ENCODE data around the gene SP140. TPM values are rescaled to one million over a fixed set of nuclear protein-coding genes. Genes with fewer than 3 reads are reported as not detected.
A peak's percentile ranks its signal among the peaks of the same experiment; 100 is the strongest.

SP140 gene
- total and polyA plus RNA-seq, 2 of the 13 experiments (the other 11 are each of a cell fraction or from before 2014, with no cell fraction given) = 0.57 to 0.80 TPM

- TF ChIP-seq HES4 (CRISPR knock-in tag; IDR thresholded peaks at IDR 0.05; ENCODE audit: borderline replicate concordance) (no peak), SOX5 (CRISPR knock-in tag; IDR thresholded peaks at IDR 0.05; ENCODE audit: borderline replicate concordance) (0 out of 2 replicates have a peak, but pooled peaks have one; percentile 6), SNAPC2 (CRISPR knock-in tag; IDR thresholded peaks at IDR 0.05) (0 out of 2 replicates have a peak, but pooled peaks have one; percentile 7), ETS1 (CRISPR knock-in tag; IDR thresholded peaks at IDR 0.05) (no peak), SIN3A (IDR thresholded peaks at IDR 0.05; ENCODE audit: borderline replicate concordance, low read depth, low read length) (no peak), CEBPB (IDR thresholded peaks at IDR 0.05; ENCODE audit: borderline replicate concordance, low read depth, low read length) (0 out of 2 replicates have a peak, but pooled peaks have one; percentile 21), CHCHD3 (CRISPR knock-in tag; IDR thresholded peaks at IDR 0.05) (no peak), ZNF704 (CRISPR knock-in tag; IDR thresholded peaks at IDR 0.05; ENCODE audit: borderline replicate concordance) (no peak), JUNB (CRISPR knock-in tag; IDR thresholded peaks at IDR 0.05; ENCODE audit: borderline replicate concordance) (no peak), HCFC1 (IDR thresholded peaks at IDR 0.05; ENCODE audit: low read depth, low read length) (no peak), AHR (CRISPR knock-in tag; IDR thresholded peaks at IDR 0.05) (no peak), ZBTB3 (CRISPR knock-in tag; IDR thresholded peaks at IDR 0.05; ENCODE audit: borderline replicate concordance, low read depth) (0 out of 2 replicates have a peak, but pooled peaks have one; percentile 6), ZNF282 (IDR thresholded peaks at IDR 0.05; ENCODE audit: partially characterized antibody) (no peak)
Observed at GRCh38 chr2:230327418-230328154, 102.0 kb downstream of the SP140 start (continued).
